Activated naive CD8-positive, alpha-beta T cell treated with anti-CD3 and anti-CD28 coated beads, Interleukin-2, amount 10 ng/mL, durations not matched to agents 7 days and 5 days (primary cell): ENCODE data around the gene PADI4. TPM values are rescaled to one million over a fixed set of nuclear protein-coding genes. Genes with fewer than 3 reads are reported as not detected.
"Not testable (repeated sequence)": the region's sequence is repeated elsewhere in the genome, so short reads cannot be mapped to it uniquely, and the experiment has no call there.

ENCODE experiments used
- ATAC-seq: fragments of 150-1000 bp; cut with Tn5 transposase; one replicate; pipeline ENCODE4 v1.10.0; 2021; ENCODE audit warnings: low read depth, moderate library complexity
- POLR2A ChIA-PET: fragments of 350-600 bp; sonication (Branson Sonifier 250); formaldehyde crosslinking; loops from one replicate; lab custom pipeline; 2021; ENCODE audit warnings: antibody characterized with exemption; lab: Charles Lee
- DNase-seq: peaks from one replicate; pipeline ENCODE4 v3.0.0; 2021
- H3K27ac Mint-ChIP-seq: one replicate; pipeline ENCODE4 v1.8.0; 2022; ENCODE audit warnings: mild to moderate bottlenecking, mixed read lengths
- H3K27me3 Mint-ChIP-seq: one replicate; pipeline ENCODE4 v1.8.0; 2022; ENCODE audit warnings: mild to moderate bottlenecking, moderate library complexity, mixed read lengths
- H3K36me3 Mint-ChIP-seq: one replicate; pipeline ENCODE4 v1.8.0; 2021; ENCODE audit warnings: mild to moderate bottlenecking, mixed read lengths
- H3K4me1 Mint-ChIP-seq: one replicate; pipeline ENCODE4 v1.8.0; 2021; ENCODE audit warnings: mixed read lengths
- H3K4me3 Mint-ChIP-seq: one replicate; pipeline ENCODE4 v1.8.0; 2022; ENCODE audit warnings: mild to moderate bottlenecking, moderate library complexity, mixed read lengths
- H3K9me3 Mint-ChIP-seq: one replicate; pipeline ENCODE4 v1.8.0; 2021; ENCODE audit warnings: mixed read lengths
- total RNA-seq, 2 experiments: library from RNA; stranded (reverse); gene quantifications; one replicate each; pipeline ENCODE4 v1.2.3, GENCODE V29; 2021

PADI4 gene
- total RNA-seq, 2 experiments from 2014 or later = 4.3 to 4.9 TPM

DNA sequence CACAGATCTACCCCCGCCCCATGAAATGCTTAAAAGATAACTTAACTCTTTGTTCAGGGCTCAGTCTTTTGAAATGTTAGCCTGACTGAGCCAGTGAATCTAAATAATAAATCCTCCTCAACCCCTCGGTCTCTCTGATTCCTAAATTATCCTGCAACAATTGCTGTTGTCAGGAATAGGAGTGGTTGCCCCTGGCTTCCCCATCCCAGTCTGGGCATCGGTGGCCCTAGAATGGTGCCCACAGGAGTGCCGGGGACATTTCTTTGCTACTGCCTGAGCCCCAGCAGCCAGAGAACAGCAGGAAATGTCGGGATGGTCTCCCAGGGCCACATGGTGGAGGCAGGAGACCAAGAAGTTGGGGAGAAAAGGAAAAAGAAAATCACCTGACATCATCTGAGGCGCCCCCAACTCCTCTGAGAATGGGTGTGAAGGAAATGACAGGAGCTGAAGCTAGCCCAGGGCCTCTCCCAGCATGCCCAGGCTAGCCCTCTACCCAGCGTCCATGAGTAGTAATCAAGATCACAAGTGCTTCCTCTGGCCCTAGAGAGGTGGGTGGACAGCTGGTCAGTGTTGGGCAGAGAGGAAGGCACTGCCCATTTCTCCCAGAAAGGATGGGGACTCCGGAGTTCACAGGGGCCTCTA is 1.6 kb downstream of the PADI4 start:
- Mint-ChIP-seq H3K9me3 (no peaks in the 10 kb centered on the region), H3K4me1 (peaks cover 3% of the 10 kb centered on the region), H3K27me3 (peaks cover 15% of the 10 kb centered on the region), H3K36me3 (no peaks in the 10 kb centered on the region), H3K27ac (no peak overlapping the region), H3K4me3 (no peak overlapping the region)
- no peak for DNase-seq
- POLR2A ChIA-PET = interaction anchor here (0.7 kb wide), 1 partner anchor 126 kb away, joined by 4 read pairs; no protein-coding TSS in a partner anchor
- no peak for ATAC-seq

GRCh38 chr1:17310068-17310640 is 2.2 kb downstream of the PADI4 start:
- POLR2A ChIA-PET = no interaction called here
- ATAC-seq (no peak), DNase-seq (no peak)
- Mint-ChIP-seq H3K27me3 (peaks cover 15% of the 10 kb centered on the region), H3K27ac (no peak overlapping the region), H3K9me3 (no peaks in the 10 kb centered on the region), H3K4me1 (peaks cover 3% of the 10 kb centered on the region), H3K4me3 (no peak overlapping the region), H3K36me3 (no peaks in the 10 kb centered on the region)

DNA sequence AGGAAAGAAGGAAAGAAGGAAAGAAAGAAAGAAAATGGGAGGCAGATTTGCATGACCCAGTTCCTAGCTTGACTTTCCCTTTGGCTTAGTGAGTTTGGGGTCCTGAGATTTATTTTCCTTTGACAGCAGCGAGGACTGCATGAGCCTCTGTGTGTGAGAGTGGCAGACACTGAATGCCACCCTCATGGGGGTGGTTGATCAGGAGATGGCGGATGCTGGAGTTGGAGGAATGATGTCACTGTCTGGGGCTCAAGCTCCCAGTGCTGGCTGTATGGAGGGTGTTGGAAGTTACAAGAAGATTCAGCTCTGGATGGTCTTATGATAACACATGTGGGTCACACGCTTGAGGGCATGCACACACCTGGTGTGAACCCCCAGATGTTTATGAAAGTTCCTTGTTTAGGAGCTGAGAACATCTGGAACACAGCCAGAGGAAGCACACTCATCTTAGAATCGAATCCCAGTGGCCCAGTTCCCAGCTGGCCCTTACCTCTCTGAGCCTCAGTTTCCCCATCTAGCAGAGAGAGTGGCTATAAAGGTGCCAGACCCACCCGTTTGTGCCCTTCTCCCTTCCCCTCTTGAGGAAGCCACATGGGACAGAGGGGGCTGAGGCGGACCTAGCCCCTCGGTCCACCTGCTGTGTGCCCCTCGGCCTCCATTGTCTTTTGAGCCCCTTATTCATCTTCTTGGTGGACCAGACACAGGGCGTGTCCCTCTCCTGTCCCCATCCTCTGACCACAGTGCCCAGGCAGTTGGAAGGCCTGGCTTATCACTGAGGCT is 5.7 kb downstream of the PADI4 start:
- H3K9me3 Mint-ChIP-seq = no peaks in the 10 kb centered on the region
- no peak for DNase-seq
- POLR2A ChIA-PET = no interaction called here
- H3K36me3 Mint-ChIP-seq = no peaks in the 10 kb centered on the region
- peaks cover 3% of the 10 kb centered on the region for H3K4me1 Mint-ChIP-seq
- no peak overlapping the region for H3K27ac Mint-ChIP-seq
- no peak for ATAC-seq
- H3K4me3 Mint-ChIP-seq = no peak overlapping the region
- peaks cover 13% of the 10 kb centered on the region for H3K27me3 Mint-ChIP-seq

GRCh38 chr1:17314491-17314971 is 6.5 kb downstream of the PADI4 start:
- H3K27ac Mint-ChIP-seq = no peak overlapping the region
- DNase-seq = no peak
- peaks cover 9% of the 10 kb centered on the region for H3K27me3 Mint-ChIP-seq
- ATAC-seq = no peak
- no peak overlapping the region for H3K4me3 Mint-ChIP-seq
- H3K36me3 Mint-ChIP-seq = no peaks in the 10 kb centered on the region
- POLR2A ChIA-PET = no interaction called here
- no peaks in the 10 kb centered on the region for H3K9me3 Mint-ChIP-seq
- peaks cover 3% of the 10 kb centered on the region for H3K4me1 Mint-ChIP-seq

DNA sequence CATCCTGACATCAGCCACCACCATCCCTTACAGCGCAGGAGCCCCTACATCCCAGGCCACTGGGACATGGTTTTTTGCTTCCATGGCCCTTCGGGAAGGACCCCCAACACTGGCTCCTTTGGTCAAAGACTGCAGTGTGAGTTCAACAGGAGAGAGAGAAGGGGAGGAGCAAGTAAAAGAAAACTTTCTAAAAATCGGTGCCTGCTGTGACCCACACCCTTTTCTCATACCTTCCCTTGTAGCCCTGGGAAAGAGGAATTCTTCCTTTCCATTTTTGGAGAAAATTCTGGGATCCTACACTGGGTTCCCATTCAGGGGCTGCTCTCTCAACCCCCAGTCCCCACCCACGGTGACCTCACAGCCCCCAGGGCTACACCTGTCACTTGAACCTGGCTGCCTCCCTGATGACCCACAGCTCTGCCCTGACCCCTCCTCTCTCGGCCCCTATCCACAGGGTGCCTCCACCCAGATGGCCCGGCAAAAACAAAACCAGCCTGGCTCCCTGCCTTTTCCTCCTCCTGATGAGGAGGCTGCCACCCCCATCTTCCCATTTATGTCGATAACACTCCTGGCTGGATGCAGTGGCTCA is 7.6 kb downstream of the PADI4 start:
- H3K4me3 Mint-ChIP-seq = no peak overlapping the region
- POLR2A ChIA-PET = no interaction called here
- DNase-seq = no peak
- H3K27ac Mint-ChIP-seq = no peak overlapping the region
- H3K36me3 Mint-ChIP-seq = no peaks in the 10 kb centered on the region
- no peaks in the 10 kb centered on the region for H3K9me3 Mint-ChIP-seq
- H3K4me1 Mint-ChIP-seq = peaks cover 3% of the 10 kb centered on the region
- ATAC-seq = no peak
- H3K27me3 Mint-ChIP-seq = peaks cover 5% of the 10 kb centered on the region

DNA sequence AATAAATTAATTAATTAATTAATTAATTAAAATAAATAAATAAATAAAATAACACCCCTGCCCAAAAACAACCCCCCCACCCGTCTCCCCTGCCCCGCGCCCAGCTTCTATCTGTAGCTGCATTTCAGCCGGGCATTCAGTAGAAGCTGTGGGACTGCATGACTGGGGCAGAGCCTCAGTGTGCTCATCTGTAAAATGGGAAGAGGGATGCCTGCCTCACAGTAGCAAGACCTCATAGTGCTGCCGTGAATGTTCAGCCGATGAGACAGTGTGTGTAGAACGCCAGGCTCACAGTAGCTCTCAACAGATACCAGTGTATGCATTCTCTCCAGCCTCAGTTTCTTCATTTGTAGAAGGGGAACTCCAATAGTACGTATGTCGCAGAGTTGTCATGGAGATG is 8.7 kb downstream of the PADI4 start:
- POLR2A ChIA-PET = no interaction called here
- Mint-ChIP-seq H3K4me3 (no peak overlapping the region), H3K4me1 (peaks cover 3% of the 10 kb centered on the region), H3K27me3 (peaks cover 5% of the 10 kb centered on the region), H3K27ac (no peak overlapping the region), H3K9me3 (no peaks in the 10 kb centered on the region), H3K36me3 (no peaks in the 10 kb centered on the region)
- no peak for ATAC-seq
- no peak for DNase-seq

DNA sequence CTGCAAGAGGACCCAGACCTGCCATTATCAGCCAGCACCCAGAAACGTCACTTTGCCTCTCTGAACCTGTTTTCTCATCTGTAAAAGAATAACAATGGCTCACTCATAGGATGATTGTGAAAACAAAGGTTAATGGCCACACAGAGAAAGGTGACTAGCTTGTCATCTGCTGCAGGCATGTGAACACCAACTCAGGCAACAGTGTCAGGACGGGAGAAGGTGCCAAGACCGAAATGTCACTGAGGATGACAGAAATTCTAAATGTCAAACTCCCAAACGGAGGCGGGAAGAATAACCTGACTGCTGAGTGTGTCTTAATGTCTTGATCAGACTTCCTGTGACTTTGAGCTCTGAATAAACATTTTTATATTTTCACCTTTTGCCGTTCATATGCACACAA is 10.3 kb downstream of the PADI4 start:
- no peaks in the 10 kb centered on the region for H3K4me1 Mint-ChIP-seq
- POLR2A ChIA-PET = no interaction called here
- no peak for DNase-seq
- no peaks in the 10 kb centered on the region for H3K9me3 Mint-ChIP-seq
- no peak overlapping the region for H3K4me3 Mint-ChIP-seq
- no peak for ATAC-seq
- H3K36me3 Mint-ChIP-seq = no peaks in the 10 kb centered on the region
- peaks cover 6% of the 10 kb centered on the region for H3K27me3 Mint-ChIP-seq
- no peak overlapping the region for H3K27ac Mint-ChIP-seq

DNA sequence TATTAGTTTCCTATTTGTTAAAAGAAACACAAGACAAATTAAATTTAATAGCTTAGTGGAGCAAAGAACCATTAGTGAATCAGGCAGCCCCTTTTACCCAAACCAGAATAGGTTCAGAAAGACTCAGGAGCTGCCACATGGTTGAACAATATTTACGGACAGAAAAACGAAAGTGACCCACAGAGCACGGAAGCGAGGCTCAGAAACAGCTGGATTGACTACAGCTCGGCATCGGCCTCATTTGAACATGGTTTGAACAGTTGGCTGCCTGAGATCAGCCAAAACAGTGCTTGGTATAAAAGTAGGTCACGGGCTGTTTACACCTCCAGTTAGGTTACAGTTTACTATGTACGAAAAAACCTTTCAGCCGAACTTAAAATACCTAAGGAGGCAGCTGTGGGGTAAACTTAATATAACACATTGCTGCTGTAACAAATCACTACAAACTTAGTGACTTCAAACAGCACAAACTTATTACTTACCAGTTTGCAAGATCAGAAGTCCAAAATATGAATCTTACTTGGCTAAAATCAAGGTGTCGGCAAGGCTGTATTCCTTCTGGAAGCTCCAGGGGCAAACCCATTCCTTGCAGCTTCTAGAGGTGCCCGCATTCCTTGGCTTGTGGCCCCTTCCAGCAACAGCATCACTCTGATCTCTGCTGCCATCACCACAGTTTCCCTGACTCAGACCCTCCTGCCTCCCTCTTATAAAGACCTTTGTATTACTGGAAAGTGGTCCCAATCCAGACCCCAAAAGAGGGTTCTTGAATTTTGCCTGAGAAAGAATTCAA is 11.8 kb downstream of the PADI4 start:
- DNase-seq (no peak), ATAC-seq (no peak)
- Mint-ChIP-seq H3K36me3 (no peaks in the 10 kb centered on the region), H3K4me1 (no peaks in the 10 kb centered on the region), H3K27ac (no peak overlapping the region), H3K4me3 (no peak overlapping the region), H3K9me3 (no peaks in the 10 kb centered on the region), H3K27me3 (peaks cover 12% of the 10 kb centered on the region)
- POLR2A ChIA-PET = no interaction called here

DNA sequence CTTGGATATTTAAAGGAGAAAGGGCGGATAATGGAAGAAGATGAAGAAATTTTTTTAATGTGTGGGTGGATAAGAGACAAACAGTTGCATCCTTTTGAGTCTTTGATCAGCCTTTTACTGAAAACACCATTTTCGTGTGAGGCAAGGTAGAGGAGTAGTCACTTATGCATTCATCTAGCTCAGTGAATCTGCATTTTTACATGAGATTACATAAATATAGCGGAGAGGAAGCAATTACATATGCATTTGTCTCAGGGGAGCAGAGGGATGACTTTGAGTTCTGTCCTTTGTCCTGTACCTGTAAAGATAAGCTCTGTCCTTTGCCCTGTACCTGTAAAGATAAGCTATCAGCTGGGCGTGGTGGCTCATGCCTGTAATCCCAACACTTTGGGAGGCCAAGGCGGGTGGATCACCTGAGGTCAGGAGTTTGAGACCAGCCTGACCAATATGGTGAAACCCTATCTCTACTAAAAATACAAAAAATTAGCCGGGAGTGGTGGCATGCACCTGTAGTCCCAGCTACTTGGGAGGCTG is 13.9 kb downstream of the PADI4 start:
- not testable (repeated sequence) for ATAC-seq, H3K27ac Mint-ChIP-seq, DNase-seq, H3K36me3 Mint-ChIP-seq, H3K4me1 Mint-ChIP-seq, H3K4me3 Mint-ChIP-seq, H3K9me3 Mint-ChIP-seq
- peaks cover 21% of the 10 kb centered on the region for H3K27me3 Mint-ChIP-seq
- POLR2A ChIA-PET = interaction anchor here (0.5 kb wide), 1 partner anchor 416 kb away, joined by 3 read pairs; no protein-coding TSS in a partner anchor

GRCh38 chr1:17328855-17329254 is 20.9 kb downstream of the PADI4 start:
- DNase-seq (no peak), ATAC-seq (no peak)
- H3K27me3 Mint-ChIP-seq = peaks cover 19% of the 10 kb centered on the region
- POLR2A ChIA-PET = no interaction called here
- H3K9me3 Mint-ChIP-seq = no peaks in the 10 kb centered on the region
- H3K36me3 Mint-ChIP-seq = no peaks in the 10 kb centered on the region
- no peaks in the 10 kb centered on the region for H3K4me1 Mint-ChIP-seq
- no peak overlapping the region for H3K4me3 Mint-ChIP-seq
- H3K27ac Mint-ChIP-seq = no peak overlapping the region

- no peak for ATAC-seq
- no peaks in the 10 kb centered on the region for H3K9me3 Mint-ChIP-seq
- H3K27me3 Mint-ChIP-seq = peaks cover 17% of the 10 kb centered on the region
- H3K27ac Mint-ChIP-seq = no peak overlapping the region
- no peak overlapping the region for H3K4me3 Mint-ChIP-seq
- H3K36me3 Mint-ChIP-seq = no peaks in the 10 kb centered on the region
- no peak for DNase-seq
- H3K4me1 Mint-ChIP-seq = no peaks in the 10 kb centered on the region
- POLR2A ChIA-PET = no interaction called here
Observed at GRCh38 chr1:17329610-17330009, 21.6 kb downstream of the PADI4 start.

- Mint-ChIP-seq H3K27me3 (peaks cover 13% of the 10 kb centered on the region), H3K9me3 (no peaks in the 10 kb centered on the region), H3K27ac (no peak overlapping the region), H3K36me3 (no peaks in the 10 kb centered on the region), H3K4me1 (no peaks in the 10 kb centered on the region), H3K4me3 (no peak overlapping the region)
- no peak for DNase-seq
- POLR2A ChIA-PET = no interaction called here
- no peak for ATAC-seq
Observed at GRCh38 chr1:17330856-17331255, 22.9 kb downstream of the PADI4 start.

DNA sequence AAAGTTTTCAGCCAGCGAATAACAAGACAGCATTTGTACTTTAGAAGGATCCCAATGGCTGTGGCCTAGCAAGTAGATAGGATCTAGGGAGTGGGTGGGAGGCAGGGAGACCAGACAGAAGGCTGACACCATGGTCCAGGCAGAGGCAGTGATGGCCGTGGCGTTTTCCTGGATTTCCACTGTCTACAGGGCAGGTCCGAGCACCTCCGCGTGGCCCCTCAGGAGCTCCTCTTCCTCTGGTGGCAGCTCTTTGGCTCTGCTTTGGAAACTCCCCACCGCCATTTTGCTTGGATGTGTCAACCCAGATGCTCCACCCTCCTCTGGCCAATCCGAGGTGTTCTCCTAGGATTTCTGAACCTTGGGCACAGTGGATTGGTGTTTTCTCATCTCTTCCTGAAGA is 25.1 kb downstream of the PADI4 start:
- no peak overlapping the region for H3K27ac Mint-ChIP-seq
- no peaks in the 10 kb centered on the region for H3K36me3 Mint-ChIP-seq
- peaks cover 4% of the 10 kb centered on the region for H3K27me3 Mint-ChIP-seq
- POLR2A ChIA-PET = no interaction called here
- no peak for ATAC-seq
- no peak for DNase-seq
- no peak overlapping the region for H3K4me3 Mint-ChIP-seq
- H3K9me3 Mint-ChIP-seq = no peaks in the 10 kb centered on the region
- no peaks in the 10 kb centered on the region for H3K4me1 Mint-ChIP-seq
